Activated naive CD8-positive, alpha-beta T cell (primary cell): ENCODE results near the gene CHMP4B.
A peak's percentile ranks its signal among the peaks of the same experiment; 100 is the strongest.

Experiments
- H3K27ac Mint-ChIP-seq: one replicate; pipeline ENCODE4 v1.8.0; 2021; ENCODE audit warnings: mixed read lengths
- H3K27me3 Mint-ChIP-seq: one replicate; pipeline ENCODE4 v1.8.0; 2021; ENCODE audit warnings: mixed read lengths
- H3K36me3 Mint-ChIP-seq: one replicate; pipeline ENCODE4 v1.8.0; 2021; ENCODE audit warnings: mixed read lengths
- H3K4me1 Mint-ChIP-seq: one replicate; pipeline ENCODE4 v1.8.0; 2021; ENCODE audit warnings: low read depth, mixed read lengths
- H3K4me3 Mint-ChIP-seq: one replicate; pipeline ENCODE4 v1.8.0; 2021; ENCODE audit warnings: mild to moderate bottlenecking, mixed read lengths
- H3K9me3 Mint-ChIP-seq: one replicate; pipeline ENCODE4 v1.8.0; 2021; ENCODE audit warnings: low read depth, mixed read lengths

CHMP4B gene

DNA sequence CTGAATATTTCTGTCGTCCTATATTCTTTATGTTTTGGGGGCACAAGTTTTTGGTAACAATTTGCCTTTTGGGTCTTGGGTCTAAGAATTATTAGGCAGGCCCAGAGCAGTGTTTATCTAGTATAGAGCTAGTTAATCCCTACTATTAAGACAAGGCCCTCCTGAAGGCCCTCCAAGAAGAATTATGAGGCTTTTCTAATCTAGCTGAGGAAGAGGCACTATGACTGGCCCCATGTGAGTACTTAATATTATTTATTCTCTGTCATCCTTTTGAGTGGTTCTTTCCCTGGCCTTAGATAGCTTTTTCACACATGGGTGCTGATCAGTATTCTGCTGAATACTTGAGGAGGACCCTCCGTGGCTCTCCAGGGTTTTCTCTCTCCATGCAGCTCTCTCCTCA, 25.1 kb downstream of the CHMP4B start:
- Mint-ChIP-seq H3K9me3 (no peaks in the 10 kb centered on the region), H3K4me3 (no peak overlapping the region), H3K27me3 (no peaks in the 10 kb centered on the region), H3K4me1 (peaks cover 62% of the 10 kb centered on the region), H3K36me3 (peaks cover 10% of the 10 kb centered on the region), H3K27ac (no peak overlapping the region)

DNA sequence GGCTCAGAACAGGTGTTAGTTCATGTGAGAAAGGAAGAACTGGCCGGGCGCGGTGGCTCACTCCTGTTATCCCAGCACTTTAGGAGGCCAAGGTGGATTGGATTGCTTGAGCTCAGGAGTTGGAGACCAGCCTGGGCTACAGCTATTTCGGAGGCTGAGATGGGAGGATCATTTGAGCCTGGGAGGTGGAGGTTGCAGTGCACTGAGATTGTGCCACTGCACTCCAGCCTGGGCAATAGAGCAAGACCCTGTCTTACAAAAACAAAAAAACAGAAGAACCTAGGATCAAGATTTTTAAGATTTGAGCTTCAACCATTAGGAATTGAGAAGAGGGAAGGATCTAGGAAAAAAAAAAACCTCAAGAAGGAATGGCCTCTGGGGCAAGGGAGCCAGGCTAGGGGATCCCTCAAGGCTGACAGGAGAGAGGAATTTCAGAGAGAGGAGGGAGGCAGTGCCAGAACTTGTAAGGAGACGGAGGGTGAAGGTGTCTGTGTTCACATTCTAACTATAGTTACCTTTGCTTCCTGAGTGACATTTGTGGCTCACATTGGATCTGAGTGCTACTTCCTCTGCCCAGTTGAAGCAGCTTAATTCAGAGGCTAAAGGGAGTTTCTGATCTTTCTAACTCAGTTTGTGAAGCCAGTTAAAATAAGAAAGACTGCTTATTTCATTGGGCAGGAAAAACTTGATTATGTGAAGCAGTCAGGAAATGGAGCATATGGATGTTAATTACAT, 26.1 kb downstream of the CHMP4B start:
- Mint-ChIP-seq H3K27me3 (no peaks in the 10 kb centered on the region), H3K27ac (peak overlapping the region; percentile 36), H3K36me3 (peaks cover 10% of the 10 kb centered on the region), H3K9me3 (no peaks in the 10 kb centered on the region), H3K4me1 (peaks cover 69% of the 10 kb centered on the region), H3K4me3 (no peak overlapping the region)

DNA sequence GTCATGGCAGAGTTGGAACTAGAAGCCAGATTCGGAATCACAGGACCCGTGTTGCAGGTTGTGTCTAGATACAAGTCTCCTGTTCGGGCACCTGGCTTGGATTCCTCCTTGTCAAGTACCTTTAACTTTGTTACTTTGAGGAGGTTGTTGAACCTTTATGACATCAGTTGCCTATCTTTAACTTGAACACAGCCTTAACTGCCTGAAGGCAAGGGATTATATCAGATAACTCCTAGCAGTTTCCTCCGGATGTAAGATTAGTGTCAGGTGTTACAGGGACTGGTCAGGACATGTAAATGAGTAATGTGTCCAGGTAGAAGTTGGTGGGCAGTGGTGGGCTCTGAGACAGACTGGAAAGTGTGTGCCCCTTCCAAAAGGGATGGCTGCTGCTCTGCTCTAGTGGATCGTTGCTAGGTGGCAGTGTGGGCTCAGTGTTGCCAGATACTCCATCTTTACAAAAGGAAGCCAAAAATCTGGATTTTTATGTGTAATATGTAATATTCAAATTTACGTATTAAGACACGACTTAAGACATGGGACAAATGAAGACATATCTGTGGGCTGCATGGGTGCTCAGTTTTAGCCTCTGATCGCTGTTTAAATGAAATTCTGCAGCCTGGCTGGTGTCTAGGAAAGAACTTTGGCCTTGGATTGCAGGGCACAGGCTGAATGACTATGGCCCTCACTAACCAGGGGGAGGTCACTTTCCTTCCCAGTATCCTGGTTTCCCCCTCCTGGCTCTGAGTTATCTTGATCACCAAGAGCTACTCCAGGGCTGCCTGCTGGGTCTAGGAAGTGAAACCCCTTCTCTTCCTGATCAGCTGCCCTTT, 27.1 kb downstream of the CHMP4B start:
- Mint-ChIP-seq H3K9me3 (no peaks in the 10 kb centered on the region), H3K27ac (no peak overlapping the region), H3K36me3 (peaks cover 10% of the 10 kb centered on the region), H3K4me3 (no peak overlapping the region), H3K27me3 (no peaks in the 10 kb centered on the region), H3K4me1 (peaks cover 77% of the 10 kb centered on the region)

DNA sequence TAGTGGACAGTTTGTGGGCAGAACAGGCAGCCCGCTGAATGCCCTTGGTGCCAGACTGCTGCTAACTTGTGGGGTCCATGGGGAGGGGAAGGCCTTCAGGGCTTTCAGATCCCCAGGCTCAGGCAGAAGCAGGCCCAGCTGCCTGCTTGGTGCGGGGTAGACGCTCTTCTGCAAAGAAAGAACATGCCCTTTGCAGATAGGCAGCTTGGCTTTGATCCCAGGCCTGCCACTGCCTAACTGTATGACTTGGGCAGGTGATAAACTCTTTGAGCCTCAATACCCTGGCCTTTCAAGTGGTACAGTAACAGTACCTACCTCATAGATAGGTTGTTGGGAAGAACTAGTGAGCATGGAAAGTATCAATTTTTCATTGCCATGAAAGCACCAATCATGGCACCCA, 28.4 kb downstream of the CHMP4B start:
- no peak overlapping the region for H3K4me3 Mint-ChIP-seq
- no peak overlapping the region for H3K27ac Mint-ChIP-seq
- H3K36me3 Mint-ChIP-seq, result peaks cover 6% of the 10 kb centered on the region
- no peaks in the 10 kb centered on the region for H3K9me3 Mint-ChIP-seq
- H3K27me3 Mint-ChIP-seq, result no peaks in the 10 kb centered on the region
- peaks cover 84% of the 10 kb centered on the region for H3K4me1 Mint-ChIP-seq

DNA sequence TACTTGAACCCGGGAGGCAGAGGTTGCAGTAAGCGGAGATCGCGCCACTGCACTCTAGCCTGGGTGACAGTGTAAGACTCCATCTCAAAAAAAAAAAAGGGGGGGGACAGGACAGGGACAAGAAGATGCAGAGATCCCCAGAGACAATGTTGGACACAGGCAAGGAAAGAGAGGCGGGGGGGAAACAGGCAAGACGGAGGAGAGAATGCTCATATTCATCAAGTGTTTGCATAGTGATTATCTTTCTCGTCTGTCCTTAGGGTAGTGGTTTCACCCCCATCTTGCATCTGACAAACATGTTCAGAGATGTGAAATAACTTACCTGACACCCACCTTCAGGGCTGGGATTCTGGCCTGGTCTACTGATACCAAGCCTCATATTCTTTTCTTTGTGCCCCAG, 29.0 kb downstream of the CHMP4B start:
- H3K27me3 Mint-ChIP-seq, result no peaks in the 10 kb centered on the region
- H3K36me3 Mint-ChIP-seq, result peaks cover 6% of the 10 kb centered on the region
- H3K4me3 Mint-ChIP-seq, result no peak overlapping the region
- H3K9me3 Mint-ChIP-seq, result no peaks in the 10 kb centered on the region
- no peak overlapping the region for H3K27ac Mint-ChIP-seq
- H3K4me1 Mint-ChIP-seq, result peaks cover 83% of the 10 kb centered on the region

DNA sequence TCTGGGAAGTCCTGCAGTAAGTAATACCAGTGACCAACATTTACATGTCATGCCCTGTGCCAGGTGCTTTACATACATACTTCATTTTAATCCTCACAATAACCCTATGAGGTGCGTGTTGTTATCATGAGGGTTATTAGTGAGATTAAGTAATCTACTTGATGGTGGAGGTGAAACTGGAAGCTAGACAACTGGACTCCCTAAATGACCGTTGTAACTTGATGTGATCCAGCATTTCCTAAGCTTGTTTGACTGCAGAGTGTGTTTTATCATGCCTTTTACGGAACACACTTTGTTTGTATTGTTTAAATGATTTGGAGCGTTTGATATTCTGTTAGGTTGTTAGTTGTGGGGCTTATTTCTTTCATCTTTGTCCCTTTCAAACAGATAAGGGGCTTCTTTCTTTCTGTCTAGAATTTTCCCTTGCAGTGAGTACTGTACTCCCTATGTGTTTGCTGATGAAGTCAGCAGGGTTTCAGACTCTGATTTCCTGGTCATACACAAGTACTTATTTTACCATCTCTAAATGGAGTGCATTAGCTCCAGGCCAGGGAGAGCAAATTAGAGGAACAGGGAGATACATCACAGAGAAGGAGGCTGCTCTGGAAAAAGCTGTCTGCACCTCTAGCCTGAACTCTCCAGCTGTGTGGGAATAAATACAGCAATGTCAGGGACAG, 29.7 kb downstream of the CHMP4B start:
- Mint-ChIP-seq H3K27me3 (no peaks in the 10 kb centered on the region), H3K36me3 (peaks cover 3% of the 10 kb centered on the region), H3K4me3 (no peak overlapping the region), H3K27ac (peak overlapping the region; percentile 51), H3K9me3 (no peaks in the 10 kb centered on the region), H3K4me1 (peaks cover 85% of the 10 kb centered on the region)

DNA sequence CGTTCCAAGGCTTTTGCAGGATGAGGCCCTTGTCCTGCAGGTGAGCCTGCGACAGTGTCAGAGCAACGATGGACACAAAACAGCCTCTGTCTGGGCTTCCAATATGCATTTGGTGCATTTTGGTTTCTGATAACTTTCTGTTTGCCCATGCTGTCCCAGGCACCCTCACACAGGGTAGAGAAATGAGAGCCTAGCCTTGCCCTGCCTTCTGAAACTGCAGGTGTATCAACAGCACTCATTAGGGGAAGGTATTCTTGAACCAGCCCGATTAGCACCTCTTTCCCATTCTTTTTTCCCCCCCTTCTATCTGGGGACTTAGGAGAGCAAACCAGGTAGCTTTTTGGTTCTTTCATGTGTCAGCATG, 30.3 kb downstream of the CHMP4B start:
- peak overlapping the region; percentile 29 for H3K27ac Mint-ChIP-seq
- H3K4me3 Mint-ChIP-seq, result no peak overlapping the region
- peaks cover 3% of the 10 kb centered on the region for H3K36me3 Mint-ChIP-seq
- H3K27me3 Mint-ChIP-seq, result no peaks in the 10 kb centered on the region
- H3K4me1 Mint-ChIP-seq, result peaks cover 85% of the 10 kb centered on the region
- no peaks in the 10 kb centered on the region for H3K9me3 Mint-ChIP-seq

DNA sequence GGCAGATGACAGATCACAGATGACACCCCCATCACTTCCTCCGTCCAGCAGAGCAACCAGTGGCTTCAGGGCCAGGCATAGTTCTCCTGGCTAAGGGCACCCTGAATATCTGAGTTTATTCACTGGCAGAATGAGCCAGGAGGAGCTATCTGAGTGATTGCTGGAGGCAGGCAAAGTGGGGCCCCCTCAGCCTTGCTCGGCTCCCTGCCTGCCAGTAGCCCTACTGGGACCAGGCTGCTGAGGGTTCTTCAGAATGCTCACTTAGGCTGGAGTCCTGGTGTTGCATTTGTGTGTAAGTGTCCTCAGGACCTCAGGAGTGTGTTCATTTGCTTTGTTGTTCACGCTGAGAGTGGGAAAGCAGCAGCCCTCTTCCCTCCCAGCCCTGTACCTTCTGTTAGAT, 31.2 kb downstream of the CHMP4B start:
- Mint-ChIP-seq H3K27ac (no peak overlapping the region), H3K4me1 (peaks cover 85% of the 10 kb centered on the region), H3K4me3 (no peak overlapping the region), H3K36me3 (peaks cover 3% of the 10 kb centered on the region), H3K9me3 (no peaks in the 10 kb centered on the region), H3K27me3 (no peaks in the 10 kb centered on the region)

DNA sequence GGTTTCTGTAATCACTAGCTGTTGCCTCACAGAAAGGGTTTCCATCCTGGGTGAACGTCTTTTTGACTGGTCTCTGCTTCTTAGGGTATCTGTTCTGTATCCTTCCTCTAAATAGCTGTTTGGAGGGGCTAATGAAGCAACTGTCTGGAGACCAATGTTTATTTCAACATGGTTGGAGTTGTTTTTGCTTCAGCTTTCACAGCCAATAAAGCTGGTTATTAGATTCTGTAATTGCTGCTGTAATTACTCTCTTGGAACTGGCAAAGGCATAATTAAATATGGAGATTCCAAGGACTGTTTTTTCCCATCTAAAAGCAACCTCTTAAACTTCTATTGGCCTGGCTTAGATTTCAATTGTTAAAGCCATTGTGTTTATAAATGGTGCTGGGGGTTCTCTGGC, 31.9 kb downstream of the CHMP4B start:
- H3K4me1 Mint-ChIP-seq, result peaks cover 86% of the 10 kb centered on the region
- H3K27ac Mint-ChIP-seq, result no peak overlapping the region
- no peaks in the 10 kb centered on the region for H3K27me3 Mint-ChIP-seq
- H3K4me3 Mint-ChIP-seq, result no peak overlapping the region
- no peaks in the 10 kb centered on the region for H3K9me3 Mint-ChIP-seq
- H3K36me3 Mint-ChIP-seq, result peaks cover 3% of the 10 kb centered on the region

DNA sequence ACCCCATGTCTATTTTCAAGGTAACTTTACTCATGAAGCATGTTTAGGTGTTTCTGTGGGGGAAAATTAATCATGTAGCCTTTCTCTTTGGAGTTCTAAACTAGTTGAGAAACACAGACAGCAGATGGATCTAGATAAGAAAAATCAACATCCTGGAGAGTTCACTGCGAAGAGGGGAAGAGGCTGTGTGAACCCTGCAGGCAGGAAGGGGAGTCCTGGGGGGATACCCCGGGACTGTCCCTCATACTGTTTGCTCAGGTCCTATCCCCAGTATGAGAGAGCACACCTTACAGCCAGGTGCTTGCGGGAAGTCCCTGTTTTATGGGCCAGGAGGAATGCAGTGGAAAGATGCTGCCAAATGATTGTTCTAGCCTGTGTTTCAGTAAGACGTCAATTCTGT, 32.7 kb downstream of the CHMP4B start:
- H3K27me3 Mint-ChIP-seq, result no peaks in the 10 kb centered on the region
- H3K4me1 Mint-ChIP-seq, result peaks cover 87% of the 10 kb centered on the region
- peaks cover 7% of the 10 kb centered on the region for H3K36me3 Mint-ChIP-seq
- peak overlapping the region; percentile 8 for H3K4me3 Mint-ChIP-seq
- H3K27ac Mint-ChIP-seq, result no peak overlapping the region
- no peaks in the 10 kb centered on the region for H3K9me3 Mint-ChIP-seq

DNA sequence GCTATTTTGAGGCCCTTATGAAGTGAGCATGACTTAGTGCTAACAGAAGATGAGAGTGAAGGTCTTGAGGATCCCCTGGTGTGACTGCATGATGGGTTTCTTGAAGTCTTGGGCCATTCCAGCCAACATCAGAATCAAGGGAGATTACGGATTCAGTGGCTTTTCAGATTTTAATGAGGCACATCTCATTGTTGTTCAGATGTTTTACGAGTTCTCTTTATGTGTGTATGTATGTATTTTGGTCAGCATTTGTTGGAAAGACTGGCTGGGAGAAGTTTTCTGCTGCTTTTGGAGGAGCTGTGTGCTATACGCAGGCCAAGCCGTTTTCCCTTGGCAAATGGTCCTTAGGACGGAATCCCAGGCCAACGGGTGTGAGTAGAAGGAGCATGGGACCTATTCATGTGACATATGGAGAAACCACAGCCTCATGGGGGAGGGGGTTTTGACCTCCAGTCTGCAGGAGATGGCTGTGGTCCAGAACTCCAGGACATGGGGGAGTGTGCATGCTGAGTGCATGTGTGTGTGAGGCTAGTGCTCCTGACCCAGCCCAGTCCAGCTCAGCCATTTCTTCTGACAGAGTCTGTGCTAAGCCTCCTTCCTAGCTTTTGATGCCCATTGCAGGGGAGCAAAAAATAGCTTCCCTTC, 35.3 kb downstream of the CHMP4B start:
- peak overlapping the region; percentile 76 for H3K27ac Mint-ChIP-seq

DNA sequence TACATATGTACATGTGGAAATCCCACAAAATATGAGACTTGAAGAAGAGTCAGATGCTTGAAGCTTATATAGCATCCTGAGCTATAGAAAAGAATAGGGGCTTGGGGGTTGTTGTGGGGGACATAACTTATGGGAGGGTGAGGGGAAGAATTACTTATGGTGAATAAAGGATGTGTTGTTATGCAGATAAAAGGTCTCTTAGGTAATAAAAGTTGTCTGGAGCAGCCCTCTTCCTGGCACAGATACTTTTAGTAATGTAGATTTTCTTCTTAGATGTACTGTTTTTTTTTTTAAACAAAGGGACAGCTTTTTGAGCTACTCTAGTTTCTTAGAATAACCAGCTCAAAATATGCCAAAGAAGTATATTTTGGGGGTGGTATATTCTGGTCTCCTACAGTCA, 35.9 kb downstream of the CHMP4B start:
- peak overlapping the region; percentile 76 for H3K27ac Mint-ChIP-seq
- no peaks in the 10 kb centered on the region for H3K9me3 Mint-ChIP-seq
- H3K4me3 Mint-ChIP-seq, result no peak overlapping the region
- H3K27me3 Mint-ChIP-seq, result no peaks in the 10 kb centered on the region
- H3K4me1 Mint-ChIP-seq, result peaks cover 83% of the 10 kb centered on the region
- H3K36me3 Mint-ChIP-seq, result peaks cover 3% of the 10 kb centered on the region

More for the DNA sequence above, 35.3 kb downstream of the CHMP4B start:
- Mint-ChIP-seq H3K4me1 (peaks cover 84% of the 10 kb centered on the region), H3K9me3 (no peaks in the 10 kb centered on the region), H3K27me3 (no peaks in the 10 kb centered on the region), H3K36me3 (peaks cover 3% of the 10 kb centered on the region), H3K4me3 (no peak overlapping the region)

DNA sequence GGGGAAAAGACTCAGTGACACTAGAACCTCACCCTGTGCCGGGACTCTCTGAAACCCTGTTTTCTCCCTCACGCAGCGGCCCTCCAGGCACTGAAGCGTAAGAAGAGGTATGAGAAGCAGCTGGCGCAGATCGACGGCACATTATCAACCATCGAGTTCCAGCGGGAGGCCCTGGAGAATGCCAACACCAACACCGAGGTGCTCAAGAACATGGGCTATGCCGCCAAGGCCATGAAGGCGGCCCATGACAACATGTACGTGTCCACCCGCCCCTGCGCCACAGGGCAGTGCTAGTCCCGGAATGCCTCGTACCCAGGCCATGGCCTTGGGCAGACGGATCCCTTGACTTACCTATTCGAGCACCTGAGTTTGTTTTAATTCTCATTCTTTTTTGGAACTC, 37.2 kb downstream of the CHMP4B start:
- H3K36me3 Mint-ChIP-seq, result peaks cover 7% of the 10 kb centered on the region
- no peaks in the 10 kb centered on the region for H3K9me3 Mint-ChIP-seq
- no peak overlapping the region for H3K4me3 Mint-ChIP-seq
- H3K4me1 Mint-ChIP-seq, result peaks cover 83% of the 10 kb centered on the region
- no peaks in the 10 kb centered on the region for H3K27me3 Mint-ChIP-seq
- H3K27ac Mint-ChIP-seq, result no peak overlapping the region

DNA sequence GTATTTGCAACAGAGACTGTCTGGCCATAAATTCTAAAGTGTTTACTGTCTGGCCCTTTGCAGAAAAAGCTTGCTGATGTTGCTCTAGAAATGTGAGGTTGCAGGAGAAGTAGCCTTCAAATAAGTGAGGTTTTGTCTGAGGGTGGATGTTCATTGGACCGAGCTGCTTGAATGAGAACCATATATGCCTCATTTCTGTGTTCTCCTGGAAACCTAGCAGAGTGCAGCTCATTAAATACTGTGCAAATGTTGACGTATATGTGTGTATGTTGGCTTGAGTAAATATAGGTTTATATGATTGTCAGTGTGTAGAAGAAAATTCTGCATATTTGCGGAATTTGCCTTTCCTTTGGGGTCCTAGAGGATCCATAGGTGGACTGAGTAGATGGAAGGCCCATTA, 39.0 kb downstream of the CHMP4B start:
- H3K27me3 Mint-ChIP-seq, result no peaks in the 10 kb centered on the region
- H3K4me1 Mint-ChIP-seq, result peaks cover 84% of the 10 kb centered on the region
- no peaks in the 10 kb centered on the region for H3K9me3 Mint-ChIP-seq

More for the DNA sequence above, 39.0 kb downstream of the CHMP4B start:
- peaks cover 7% of the 10 kb centered on the region for H3K36me3 Mint-ChIP-seq
- H3K27ac Mint-ChIP-seq, result peak overlapping the region; percentile 8
- H3K4me3 Mint-ChIP-seq, result no peak overlapping the region
